GM13976 (cell line): ENCODE measurements around the gene FAM171A1.
A peak's percentile ranks its signal among the peaks of the same experiment; 100 is the strongest.

Source experiments
- DNase-seq: peaks from one replicate; pipeline ENCODE4 v3.0.0; 2012; ENCODE audit warnings: low spot score
- CTCF ChIP-seq: IDR thresholded peaks from 2 replicates; pipeline ENCODE4 v1.5.1; 2012; ENCODE audit warnings: borderline replicate concordance, mild to moderate bottlenecking; ENCODE audit not compliant: insufficient read depth; ENCODE audit errors: extremely low read depth, missing control alignments, control extremely low read depth
- in situ Hi-C: fragments of 300-500 bp; cut with MboI; formaldehyde crosslinking; loops from one replicate; pipeline ENCODE4 v1.12.0; 2022; ENCODE audit warnings: low sequenced_read_pairs, mixed read lengths, inconsistent platforms; ENCODE audit not compliant: unreplicated experiment

The FAM171A1 gene

DNA sequence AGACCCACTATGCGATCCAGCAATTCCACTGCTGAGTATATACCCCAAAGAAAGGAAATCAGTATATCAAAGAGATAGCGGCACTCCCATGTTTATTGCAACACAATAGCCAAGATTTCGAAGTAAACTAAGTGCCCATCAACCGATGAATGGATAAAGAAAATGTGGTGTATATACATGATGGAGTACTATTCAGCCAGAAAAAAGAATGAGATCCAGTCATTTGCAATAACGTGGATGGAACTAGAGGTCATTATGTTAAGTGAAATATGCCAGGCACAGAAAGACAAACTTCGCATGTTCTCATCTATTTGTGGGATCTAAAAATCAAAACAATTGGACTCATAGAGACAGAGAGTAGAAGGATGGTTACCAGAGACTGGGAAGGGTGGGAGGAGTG, 195.5 kb downstream of the FAM171A1 start:
- in situ Hi-C loops, result no loop called here

GRCh38 chr10:15172306-15172840, 198.7 kb downstream of the FAM171A1 start:
- in situ Hi-C loops, result no loop called here

More for the DNA sequence above, 195.5 kb downstream of the FAM171A1 start:
- no peak for TF ChIP-seq CTCF
- no peak for DNase-seq

GRCh38 chr10:15169555-15170401, 201.3 kb downstream of the FAM171A1 start:
- in situ Hi-C loops, result no loop called here
- TF ChIP-seq CTCF, result no peak
- no peak for DNase-seq

More at GRCh38 chr10:15172306-15172840, 198.7 kb downstream of the FAM171A1 start:
- no peak for DNase-seq
- no peak for TF ChIP-seq CTCF

DNA sequence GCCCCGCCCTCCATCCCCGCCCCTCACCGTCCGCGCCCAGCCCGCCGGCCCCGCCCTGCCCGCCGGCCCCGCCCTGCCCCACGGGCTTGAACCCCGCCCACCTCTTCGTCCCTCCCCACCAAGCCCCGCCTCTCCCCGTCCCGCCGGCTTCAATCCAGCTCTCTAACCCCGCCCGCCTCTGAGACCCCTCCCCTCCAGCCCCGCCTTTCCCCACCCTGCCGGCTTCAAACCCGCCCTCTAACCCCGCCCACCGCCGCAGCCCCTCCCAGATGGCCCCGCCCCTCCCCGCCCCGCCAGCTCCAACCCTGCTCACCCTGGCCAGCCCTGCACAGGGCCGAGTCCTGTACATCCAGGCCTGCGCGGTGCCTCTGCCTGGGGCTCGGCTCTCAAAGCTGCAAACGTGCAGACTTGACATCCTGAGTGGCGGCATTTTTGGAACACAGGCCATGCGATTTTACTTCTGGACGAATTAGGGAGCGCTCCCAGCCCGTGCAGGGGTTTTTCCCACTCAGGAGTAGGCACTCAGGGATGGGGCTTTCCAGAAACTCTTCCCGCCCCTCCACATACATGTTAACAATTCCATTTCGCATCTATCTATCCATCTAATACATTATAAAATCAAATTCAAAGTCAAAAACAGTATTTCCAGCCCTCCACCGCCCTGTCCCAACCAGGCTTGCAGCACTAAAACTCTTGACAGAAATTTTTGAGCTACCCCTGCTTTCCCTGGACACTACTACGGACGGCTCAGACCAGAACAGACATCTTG, 202.1 kb downstream of the FAM171A1 start:
- DNase-seq, result peak; percentile 99
- TF ChIP-seq CTCF, result no peak
- in situ Hi-C loops, result no loop called here

- in situ Hi-C loops, result no loop called here
- TF ChIP-seq CTCF, result peak; percentile 76
- DNase-seq, result no peak
Observed at GRCh38 chr10:15168291-15168785, 202.8 kb downstream of the FAM171A1 start, which contains the start of gene NMT2. Gene NMT2 (minus strand): TSS chr10:15168693. CDS start chr10:15168612, 81 bp downstream.
